GM12873 (cell line): ENCODE measurements around the gene ROS1.

Experiments
- TF ChIP-seq, protein P1 (sequence below): IDR thresholded peaks from 2 replicates; pipeline ENCODE4 v1.5.1; 2012; ENCODE audit warnings: low read depth, mild to moderate bottlenecking, moderate library complexity, low read length, control low read depth; ENCODE audit not compliant: insufficient read depth; ENCODE audit errors: missing control alignments

The ROS1 gene

GRCh38 chr6:117440706-117441525 lies 15.2 kb upstream of the ROS1 start:
- TF ChIP-seq, protein P1, sequence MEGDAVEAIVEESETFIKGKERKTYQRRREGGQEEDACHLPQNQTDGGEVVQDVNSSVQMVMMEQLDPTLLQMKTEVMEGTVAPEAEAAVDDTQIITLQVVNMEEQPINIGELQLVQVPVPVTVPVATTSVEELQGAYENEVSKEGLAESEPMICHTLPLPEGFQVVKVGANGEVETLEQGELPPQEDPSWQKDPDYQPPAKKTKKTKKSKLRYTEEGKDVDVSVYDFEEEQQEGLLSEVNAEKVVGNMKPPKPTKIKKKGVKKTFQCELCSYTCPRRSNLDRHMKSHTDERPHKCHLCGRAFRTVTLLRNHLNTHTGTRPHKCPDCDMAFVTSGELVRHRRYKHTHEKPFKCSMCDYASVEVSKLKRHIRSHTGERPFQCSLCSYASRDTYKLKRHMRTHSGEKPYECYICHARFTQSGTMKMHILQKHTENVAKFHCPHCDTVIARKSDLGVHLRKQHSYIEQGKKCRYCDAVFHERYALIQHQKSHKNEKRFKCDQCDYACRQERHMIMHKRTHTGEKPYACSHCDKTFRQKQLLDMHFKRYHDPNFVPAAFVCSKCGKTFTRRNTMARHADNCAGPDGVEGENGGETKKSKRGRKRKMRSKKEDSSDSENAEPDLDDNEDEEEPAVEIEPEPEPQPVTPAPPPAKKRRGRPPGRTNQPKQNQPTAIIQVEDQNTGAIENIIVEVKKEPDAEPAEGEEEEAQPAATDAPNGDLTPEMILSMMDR: no peak

- TF ChIP-seq, protein P1: no peak
These were observed 6.5 kb upstream of the ROS1 start for GRCh38 chr6:117432273-117432672.

DNA sequence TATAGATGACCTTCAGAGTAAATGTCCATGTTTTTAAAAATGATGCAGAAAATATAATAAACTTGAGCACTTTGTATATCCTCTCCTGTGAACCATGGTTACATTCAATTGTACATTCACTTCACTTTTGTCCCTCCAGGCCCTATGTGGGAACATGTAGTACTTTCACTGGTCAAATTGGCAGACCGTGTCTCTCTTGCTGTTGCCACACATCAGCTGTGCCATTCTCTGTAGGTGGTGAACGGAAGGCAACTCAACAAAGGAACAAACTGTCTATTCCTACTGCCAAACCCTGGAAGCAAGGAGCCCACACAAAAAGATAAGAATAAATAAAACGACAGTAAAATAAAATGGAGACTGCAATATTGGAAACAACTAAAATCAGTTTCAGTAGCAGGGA lies 2.0 kb downstream of the ROS1 start:
- TF ChIP-seq, protein P1: no peak

DNA sequence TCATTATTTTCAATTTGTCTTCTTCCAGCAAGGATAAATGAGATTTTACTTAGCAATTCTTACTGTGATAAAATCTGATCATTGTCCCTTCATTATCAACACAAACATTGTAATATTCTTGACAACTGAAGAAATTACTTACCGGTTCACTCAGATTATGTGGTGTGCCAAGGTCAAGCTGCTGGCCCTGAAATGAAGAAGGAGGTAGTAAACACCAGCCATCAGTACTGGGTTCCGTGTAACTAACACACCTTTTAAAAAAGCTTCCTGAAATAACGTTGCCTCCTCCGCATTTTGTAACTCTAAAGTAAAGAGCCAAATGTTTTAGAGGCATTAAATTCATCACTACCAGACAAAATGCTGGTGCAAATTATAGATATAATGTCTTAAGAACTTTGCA lies 7.4 kb downstream of the ROS1 start:
- TF ChIP-seq, protein P1: no peak

DNA sequence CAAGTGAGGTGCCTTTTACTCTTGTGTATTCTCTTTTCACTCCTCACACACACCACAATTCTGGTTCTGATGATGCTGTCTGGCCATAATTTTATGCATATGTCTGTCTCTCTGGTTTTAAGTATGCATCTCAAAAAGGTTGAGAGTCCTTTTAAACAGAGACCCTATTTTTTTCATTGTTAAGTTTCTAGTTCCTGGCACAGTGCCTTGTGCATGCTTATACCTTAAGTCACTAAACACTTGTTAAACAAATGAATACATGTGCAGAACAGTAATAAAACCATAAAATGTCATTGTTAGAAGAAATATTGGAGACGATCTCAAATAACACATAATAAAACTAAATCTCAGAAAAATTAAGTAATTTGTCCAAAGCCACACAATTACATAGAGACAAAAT lies 7.9 kb downstream of the ROS1 start:
- TF ChIP-seq, protein P1: no peak

DNA sequence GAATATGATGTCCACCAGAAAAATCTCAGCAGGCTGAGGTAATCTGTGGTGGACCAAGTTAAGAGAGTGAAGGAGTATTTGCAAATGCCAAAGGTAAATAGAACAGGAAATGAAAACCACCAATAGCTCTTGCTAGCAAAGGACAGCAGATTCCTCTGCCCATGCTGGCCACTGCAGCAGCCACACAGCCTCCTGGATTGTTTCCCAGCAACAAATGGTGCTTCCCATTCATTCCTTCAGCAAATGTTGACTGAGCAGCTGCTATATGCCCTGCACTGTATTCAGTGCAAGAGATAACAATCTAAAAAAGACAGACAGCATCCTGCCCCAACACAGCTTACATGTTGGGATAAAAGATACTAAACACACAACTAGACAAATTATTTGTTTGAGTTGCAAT lies 11.0 kb downstream of the ROS1 start:
- TF ChIP-seq, protein P1: no peak

DNA sequence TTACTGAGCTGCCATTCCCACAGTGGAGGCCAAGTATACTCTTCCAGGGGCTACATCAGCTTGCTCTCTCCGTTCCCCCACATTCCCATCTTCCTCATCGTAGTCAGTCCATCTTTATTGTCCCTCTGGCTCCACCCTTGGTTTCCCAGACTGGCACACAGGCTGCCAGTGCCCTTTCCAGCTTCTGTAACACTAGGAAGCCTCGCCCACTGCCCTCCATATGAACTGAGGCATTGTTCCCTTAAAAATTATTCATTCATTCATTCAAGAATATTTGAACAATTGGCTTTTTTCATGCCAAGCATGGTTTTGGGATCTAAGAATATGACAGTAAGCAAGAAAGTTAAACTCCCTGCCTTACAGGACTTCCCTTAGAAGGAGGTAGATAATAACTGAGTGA lies 14.3 kb downstream of the ROS1 start:
- TF ChIP-seq, protein P1: no peak

- TF ChIP-seq, protein P1: no peak
These were observed 15.9 kb downstream of the ROS1 start for GRCh38 chr6:117409863-117410262.
